ENCODE results near the gene ARHGAP26. TPM values are rescaled to one million over a fixed set of nuclear protein-coding genes. Genes with fewer than 3 reads are reported as not detected.

ARHGAP26 gene
- total and polyA plus RNA-seq, 5 donors from 2014 or later: 2.8 to 40.5 (median 5.4) TPM

DNA sequence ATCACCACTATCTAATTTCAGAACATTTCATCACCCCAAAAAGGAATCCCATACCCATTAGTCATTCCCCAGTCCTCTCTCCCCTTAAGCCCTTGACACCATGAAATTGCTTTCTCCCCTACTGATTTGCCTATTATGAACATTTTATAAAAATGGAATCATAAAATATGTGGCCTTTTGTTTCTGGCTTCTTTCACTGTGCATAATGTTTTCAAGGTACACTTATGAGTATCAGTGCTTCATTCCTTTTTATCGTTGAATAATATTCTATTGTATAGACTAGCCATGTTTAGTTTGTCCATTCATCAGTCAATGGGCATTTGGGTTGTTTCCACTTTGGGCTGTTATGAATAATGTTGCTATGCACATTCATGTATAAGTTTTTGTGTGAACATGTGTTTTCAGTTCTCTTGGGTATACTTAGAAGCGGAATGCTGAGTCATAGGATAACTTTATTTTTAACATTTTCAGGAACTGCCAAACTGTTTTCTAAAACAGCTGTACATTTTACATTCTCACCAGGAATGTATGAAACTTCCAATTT, 43.9 kb upstream of the ARHGAP26 start:
- peaks cover 16% of the 10 kb centered on the region for H3K27me3 Mint-ChIP-seq
- no peaks in the 10 kb centered on the region for H3K27me3 ChIP-seq (ENCODE audit: control insufficient read depth, insufficient read depth, low read length)
- no peak overlapping the region for H3K4me3 Mint-ChIP-seq
- no peaks in the 10 kb centered on the region for H3K36me3 Mint-ChIP-seq
- no peak overlapping the region for H3K4me3 ChIP-seq (ENCODE audit: low read depth, low read length)
- DNase-seq (no peak), ATAC-seq (ENCODE audit: low read depth in 2 of 2) (no peak)
- no peaks in the 10 kb centered on the region for H3K36me3 ChIP-seq (ENCODE audit: control insufficient read depth, insufficient read depth, low read length)
- H3K9me3 ChIP-seq (ENCODE audit: control insufficient read depth in 2 of 2, low read length in 2 of 2): no peaks in the 10 kb centered on the region
- H3K27ac Mint-ChIP-seq: no peak overlapping the region
- H3K27ac ChIP-seq (ENCODE audit: insufficient read depth, low read length, poor library complexity, severe bottlenecking): no peak overlapping the region
- no peaks in the 10 kb centered on the region for H3K9me3 Mint-ChIP-seq
- H3K4me1 Mint-ChIP-seq: no peaks in the 10 kb centered on the region
- no peaks in the 10 kb centered on the region for H3K4me1 ChIP-seq (ENCODE audit: control insufficient read depth, insufficient read depth, low read length, poor library complexity, severe bottlenecking)

DNA sequence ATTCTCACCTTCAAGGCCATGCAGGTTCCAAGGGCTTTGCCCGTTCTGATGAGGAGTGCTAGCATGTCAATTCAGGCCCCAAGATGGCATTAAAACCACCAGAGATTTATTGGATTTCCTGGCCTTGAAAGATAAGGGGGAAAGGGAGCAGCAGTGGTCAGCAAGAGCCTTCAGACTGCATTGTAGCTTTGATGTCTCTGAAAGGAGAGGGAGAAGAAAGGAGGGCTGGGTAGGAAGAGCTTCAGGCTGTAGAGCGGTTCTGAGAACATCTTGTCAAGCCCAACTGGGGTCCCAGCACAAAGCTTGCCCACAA, 42.5 kb upstream of the ARHGAP26 start:
- Histone ChIP-seq H3K36me3 (ENCODE audit: control insufficient read depth, insufficient read depth, low read length) (no peaks in the 10 kb centered on the region), H3K4me1 (ENCODE audit: control insufficient read depth, insufficient read depth, low read length, poor library complexity, severe bottlenecking) (no peaks in the 10 kb centered on the region), H3K9me3 (ENCODE audit: control insufficient read depth in 2 of 2, low read length in 2 of 2) (no peaks in the 10 kb centered on the region), H3K4me3 (ENCODE audit: low read depth, low read length) (no peak overlapping the region), H3K27me3 (ENCODE audit: control insufficient read depth, insufficient read depth, low read length) (no peaks in the 10 kb centered on the region), H3K27ac (ENCODE audit: insufficient read depth, low read length, poor library complexity, severe bottlenecking) (no peak overlapping the region)
- ATAC-seq (ENCODE audit: low read depth in 2 of 2): no peak
- Mint-ChIP-seq H3K4me3 (no peak overlapping the region), H3K27ac (no peak overlapping the region), H3K9me3 (no peaks in the 10 kb centered on the region), H3K36me3 (no peaks in the 10 kb centered on the region), H3K27me3 (peaks cover 16% of the 10 kb centered on the region), H3K4me1 (no peaks in the 10 kb centered on the region)
- no peak for DNase-seq

DNA sequence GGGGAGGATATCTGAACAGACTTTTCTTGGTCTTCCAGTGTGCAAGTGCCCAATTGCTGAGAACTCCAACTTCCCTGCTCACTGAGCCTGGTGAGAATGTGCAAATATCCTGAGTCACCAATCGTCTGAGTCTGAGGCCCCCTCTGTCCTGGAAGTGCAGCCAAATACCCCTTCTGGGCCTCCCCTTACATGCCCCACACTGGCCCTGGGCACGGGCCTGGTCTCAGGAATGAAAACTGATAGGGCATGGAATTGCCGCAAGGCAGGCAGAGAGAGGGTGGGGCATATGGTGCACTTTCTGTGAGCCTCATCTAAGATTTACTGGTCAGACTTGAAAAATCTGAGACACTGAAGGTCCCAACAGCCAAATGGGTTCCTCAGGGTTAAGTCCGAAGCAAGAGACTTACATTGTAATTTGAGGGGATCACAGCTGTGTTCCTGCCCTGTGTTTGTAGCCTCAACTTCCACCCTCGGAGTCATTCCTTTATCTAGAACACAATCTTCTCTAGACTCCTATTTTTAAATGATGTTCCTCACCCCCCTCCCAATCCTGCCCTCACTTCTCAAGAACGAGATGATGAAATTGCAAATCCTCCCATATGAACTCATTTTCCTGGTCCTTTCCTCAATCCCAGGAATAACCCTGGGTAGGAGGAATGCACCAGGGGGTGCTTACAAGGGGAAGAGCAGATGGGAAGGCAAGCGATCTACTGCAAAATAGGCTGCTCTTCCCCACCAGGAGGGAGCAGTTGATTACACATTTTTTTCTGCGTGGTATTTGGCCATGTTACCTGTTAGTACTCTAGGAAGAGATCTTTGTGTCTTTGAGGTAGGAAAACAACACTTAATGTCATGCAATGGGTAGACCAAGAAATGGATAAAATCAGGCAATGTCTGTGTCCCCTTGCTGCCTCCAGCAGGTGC, 34.6 kb upstream of the ARHGAP26 start:
- no peaks in the 10 kb centered on the region for H3K9me3 Mint-ChIP-seq
- peaks cover 0 to 15% (median 4%) of the 10 kb centered on the region in 4 donors for H3K4me1 Mint-ChIP-seq
- H3K36me3 ChIP-seq (ENCODE audit: control insufficient read depth, insufficient read depth, low read length): no peaks in the 10 kb centered on the region
- DNase-seq (no peak), ATAC-seq (ENCODE audit: low read depth in 2 of 2) (no peak)
- H3K4me3 Mint-ChIP-seq: no peak overlapping the region
- H3K4me1 ChIP-seq (ENCODE audit: control insufficient read depth, insufficient read depth, low read length, poor library complexity, severe bottlenecking): peaks cover 4% of the 10 kb centered on the region
- H3K9me3 ChIP-seq (ENCODE audit: control insufficient read depth in 2 of 2, low read length in 2 of 2): no peaks in the 10 kb centered on the region
- H3K4me3 ChIP-seq (ENCODE audit: low read depth, low read length): no peak overlapping the region
- H3K27me3 ChIP-seq (ENCODE audit: control insufficient read depth, insufficient read depth, low read length): peaks cover 2% of the 10 kb centered on the region
- H3K36me3 Mint-ChIP-seq: no peaks in the 10 kb centered on the region
- no peak overlapping the region for H3K27ac ChIP-seq (ENCODE audit: insufficient read depth, low read length, poor library complexity, severe bottlenecking)
- H3K27me3 Mint-ChIP-seq: peaks cover 10% of the 10 kb centered on the region
- no peak overlapping the region for H3K27ac Mint-ChIP-seq

DNA sequence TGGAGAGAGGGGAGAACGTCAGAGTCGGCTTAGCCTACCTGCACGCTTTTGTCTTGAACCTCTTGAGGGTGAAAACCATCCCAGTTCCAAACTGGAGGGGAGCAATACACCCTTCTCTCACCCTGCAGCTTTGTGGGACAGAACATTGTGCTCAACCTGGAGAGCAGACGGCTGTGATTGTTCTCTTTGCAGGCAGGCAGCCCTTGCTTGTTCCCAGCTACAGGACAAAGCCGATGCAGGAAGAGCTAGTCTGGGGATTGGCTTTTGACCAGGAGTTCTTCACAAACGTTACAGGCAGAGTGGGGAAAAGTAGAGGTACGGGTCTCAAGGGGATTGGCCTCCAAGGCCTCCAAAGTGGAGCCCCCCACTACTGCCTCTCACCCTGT, 33.9 kb upstream of the ARHGAP26 start:
- Mint-ChIP-seq H3K36me3 (no peaks in the 10 kb centered on the region), H3K9me3 (no peaks in the 10 kb centered on the region), H3K27ac (no peak overlapping the region), H3K4me1 (peaks cover 0 to 15% (median 4%) of the 10 kb centered on the region in 4 donors), H3K27me3 (peaks cover 14% of the 10 kb centered on the region), H3K4me3 (no peak overlapping the region)
- ATAC-seq (ENCODE audit: low read depth in 2 of 2) (no peak), DNase-seq (no peak)
- Histone ChIP-seq H3K27ac (ENCODE audit: insufficient read depth, low read length, poor library complexity, severe bottlenecking) (no peak overlapping the region), H3K36me3 (ENCODE audit: control insufficient read depth, insufficient read depth, low read length) (no peaks in the 10 kb centered on the region), H3K4me1 (ENCODE audit: control insufficient read depth, insufficient read depth, low read length, poor library complexity, severe bottlenecking) (peaks cover 4% of the 10 kb centered on the region), H3K9me3 (ENCODE audit: control insufficient read depth in 2 of 2, low read length in 2 of 2) (no peaks in the 10 kb centered on the region), H3K27me3 (ENCODE audit: control insufficient read depth, insufficient read depth, low read length) (peaks cover 5% of the 10 kb centered on the region), H3K4me3 (ENCODE audit: low read depth, low read length) (no peak overlapping the region)

DNA sequence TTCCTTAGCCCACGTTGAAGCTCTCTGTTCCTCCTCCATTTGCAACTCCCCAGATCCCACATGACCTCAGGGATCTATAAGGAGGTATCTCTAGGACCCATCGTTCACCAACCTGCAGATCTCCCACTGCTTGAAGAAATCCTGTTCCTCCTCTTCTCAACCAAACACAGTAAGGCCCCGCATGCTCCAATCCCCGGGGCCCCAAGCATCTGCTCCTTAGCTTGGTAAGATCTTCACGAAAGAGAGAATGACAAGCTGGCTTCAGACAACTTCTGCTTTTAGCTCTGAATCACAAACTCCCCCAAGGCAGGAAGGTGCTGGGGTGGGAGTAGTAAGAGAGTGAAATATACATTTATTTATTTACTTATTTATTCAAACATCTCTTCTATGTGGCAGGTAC, 33.0 kb upstream of the ARHGAP26 start:
- no peak overlapping the region for H3K27ac ChIP-seq (ENCODE audit: insufficient read depth, low read length, poor library complexity, severe bottlenecking)
- peaks cover 15% of the 10 kb centered on the region for H3K27me3 Mint-ChIP-seq
- no peaks in the 10 kb centered on the region for H3K9me3 ChIP-seq (ENCODE audit: control insufficient read depth in 2 of 2, low read length in 2 of 2)
- no peaks in the 10 kb centered on the region for H3K36me3 ChIP-seq (ENCODE audit: control insufficient read depth, insufficient read depth, low read length)
- H3K36me3 Mint-ChIP-seq: no peaks in the 10 kb centered on the region
- peaks cover 4% of the 10 kb centered on the region for H3K4me1 ChIP-seq (ENCODE audit: control insufficient read depth, insufficient read depth, low read length, poor library complexity, severe bottlenecking)
- ATAC-seq (ENCODE audit: low read depth in 2 of 2): no peak
- peak overlapping the region in 1 of 3 donors; percentile 40 for H3K27ac Mint-ChIP-seq
- peaks cover 0 to 15% (median 4%) of the 10 kb centered on the region in 4 donors for H3K4me1 Mint-ChIP-seq
- H3K4me3 Mint-ChIP-seq: no peak overlapping the region
- peaks cover 7% of the 10 kb centered on the region for H3K27me3 ChIP-seq (ENCODE audit: control insufficient read depth, insufficient read depth, low read length)
- H3K4me3 ChIP-seq (ENCODE audit: low read depth, low read length): no peak overlapping the region
- DNase-seq: no peak
- no peaks in the 10 kb centered on the region for H3K9me3 Mint-ChIP-seq

DNA sequence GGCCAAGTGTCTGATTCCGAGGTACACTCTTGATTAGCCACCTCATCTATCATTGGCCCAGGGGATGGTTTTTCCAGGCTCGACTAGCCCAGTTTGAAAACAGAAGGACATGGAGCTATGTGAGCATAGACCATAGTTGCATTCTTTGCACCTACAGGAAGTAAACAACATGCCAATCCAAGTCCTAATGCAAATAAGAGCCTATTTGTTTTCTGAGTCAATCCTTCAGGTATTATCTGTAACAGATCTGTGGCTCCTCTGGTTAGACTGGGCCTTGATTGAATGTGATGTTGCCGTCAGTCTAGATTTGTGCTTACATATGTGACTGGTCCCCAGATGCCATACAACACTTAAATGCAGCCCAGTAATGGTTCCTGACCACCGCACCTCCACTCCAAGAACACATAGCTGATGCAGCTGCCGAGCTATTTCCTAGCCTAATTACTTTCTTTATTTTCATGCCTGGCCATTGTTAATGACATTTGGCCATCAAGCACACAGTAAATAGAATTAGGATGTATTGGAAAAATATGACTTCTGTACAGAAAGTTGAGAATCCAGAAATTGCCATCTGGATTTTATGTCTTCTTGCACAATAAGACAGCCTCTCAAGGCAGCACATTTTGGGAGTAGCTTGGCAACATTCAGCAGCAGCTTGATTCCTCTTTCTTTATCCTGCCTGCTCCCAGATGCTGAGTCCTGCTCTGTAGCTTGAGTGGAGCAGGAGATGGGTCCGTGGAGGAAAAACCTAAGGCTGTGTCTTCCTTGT, 29.5 kb upstream of the ARHGAP26 start:
- Mint-ChIP-seq H3K4me3 (no peak overlapping the region), H3K27me3 (peaks cover 23% of the 10 kb centered on the region)
- no peak for ATAC-seq (ENCODE audit: low read depth in 2 of 2)

DNA sequence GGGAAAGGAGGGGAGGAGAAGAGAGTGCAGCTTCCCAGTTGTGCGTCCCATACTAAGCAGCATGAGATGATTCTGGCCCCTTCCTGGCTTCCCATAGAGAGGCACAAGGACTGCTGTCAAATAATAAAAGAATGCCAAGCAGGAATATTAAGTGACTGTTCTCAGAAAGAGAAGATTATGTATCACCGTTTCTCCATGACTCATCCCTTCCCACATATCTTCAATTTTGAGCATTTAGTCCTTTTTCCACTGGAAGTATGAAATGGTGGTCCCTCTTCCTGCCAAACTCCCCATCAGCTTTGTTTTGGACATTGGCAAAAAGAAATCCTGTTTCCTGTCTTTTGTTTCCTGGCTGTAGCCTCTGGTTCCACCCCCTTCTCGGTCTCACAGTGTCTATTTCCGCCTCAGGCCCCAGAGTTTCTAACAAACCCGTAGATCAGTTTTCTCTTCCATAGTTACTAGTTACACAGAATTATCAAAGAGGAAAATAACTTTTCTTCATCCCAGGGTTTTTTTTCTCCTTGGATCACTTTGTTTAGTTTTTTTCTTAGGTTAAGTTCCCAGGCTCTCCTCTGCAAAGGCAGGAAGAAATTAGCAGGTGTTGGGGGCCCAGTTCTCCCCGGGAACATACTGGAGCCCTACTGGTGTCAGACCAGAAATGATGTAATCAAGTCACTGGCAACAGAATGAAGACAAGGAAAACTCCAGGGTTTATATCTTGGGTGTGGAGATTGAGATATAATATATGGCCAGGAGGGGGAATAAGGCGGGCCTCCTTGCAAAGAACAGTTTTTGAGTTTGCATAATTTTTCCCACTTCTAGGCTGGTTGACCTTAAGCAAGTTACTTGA, 26.4 kb upstream of the ARHGAP26 start:
- H3K4me1 Mint-ChIP-seq: no peaks in the 10 kb centered on the region
- no peak overlapping the region for H3K27ac Mint-ChIP-seq

More for the DNA sequence above, 29.5 kb upstream of the ARHGAP26 start:
- no peaks in the 10 kb centered on the region for H3K9me3 Mint-ChIP-seq
- no peaks in the 10 kb centered on the region for H3K36me3 Mint-ChIP-seq
- Histone ChIP-seq H3K27ac (ENCODE audit: insufficient read depth, low read length, poor library complexity, severe bottlenecking) (no peak overlapping the region), H3K4me3 (ENCODE audit: low read depth, low read length) (no peak overlapping the region), H3K27me3 (ENCODE audit: control insufficient read depth, insufficient read depth, low read length) (peaks cover 14% of the 10 kb centered on the region), H3K9me3 (ENCODE audit: control insufficient read depth in 2 of 2, low read length in 2 of 2) (no peaks in the 10 kb centered on the region), H3K36me3 (ENCODE audit: control insufficient read depth, insufficient read depth, low read length) (no peaks in the 10 kb centered on the region), H3K4me1 (ENCODE audit: control insufficient read depth, insufficient read depth, low read length, poor library complexity, severe bottlenecking) (no peaks in the 10 kb centered on the region)
- no peak overlapping the region for H3K27ac Mint-ChIP-seq
- no peaks in the 10 kb centered on the region for H3K4me1 Mint-ChIP-seq
- no peak for DNase-seq

More for the DNA sequence above, 26.4 kb upstream of the ARHGAP26 start:
- no peak overlapping the region for H3K27ac ChIP-seq (ENCODE audit: insufficient read depth, low read length, poor library complexity, severe bottlenecking)
- H3K4me3 ChIP-seq (ENCODE audit: low read depth, low read length): no peak overlapping the region
- ATAC-seq (ENCODE audit: low read depth in 2 of 2) (no peak), DNase-seq (no peak)
- no peaks in the 10 kb centered on the region for H3K4me1 ChIP-seq (ENCODE audit: control insufficient read depth, insufficient read depth, low read length, poor library complexity, severe bottlenecking)
- Mint-ChIP-seq H3K4me3 (no peak overlapping the region), H3K9me3 (no peaks in the 10 kb centered on the region), H3K27me3 (peaks cover 30% of the 10 kb centered on the region), H3K36me3 (no peaks in the 10 kb centered on the region)
- H3K9me3 ChIP-seq (ENCODE audit: control insufficient read depth in 2 of 2, low read length in 2 of 2): no peaks in the 10 kb centered on the region
- H3K27me3 ChIP-seq (ENCODE audit: control insufficient read depth, insufficient read depth, low read length): peaks cover 14% of the 10 kb centered on the region
- H3K36me3 ChIP-seq (ENCODE audit: control insufficient read depth, insufficient read depth, low read length): no peaks in the 10 kb centered on the region
